ENCODE data around the gene LTK. TPM values are rescaled to one million over a fixed set of nuclear protein-coding genes. Genes with fewer than 3 reads are reported as not detected.

Gene LTK
- total and polyA plus RNA-seq, 2 of the 8 experiments (the other 6 are each of a cell fraction or from before 2014, with no cell fraction given): 0.05 to 0.19 TPM

DNA sequence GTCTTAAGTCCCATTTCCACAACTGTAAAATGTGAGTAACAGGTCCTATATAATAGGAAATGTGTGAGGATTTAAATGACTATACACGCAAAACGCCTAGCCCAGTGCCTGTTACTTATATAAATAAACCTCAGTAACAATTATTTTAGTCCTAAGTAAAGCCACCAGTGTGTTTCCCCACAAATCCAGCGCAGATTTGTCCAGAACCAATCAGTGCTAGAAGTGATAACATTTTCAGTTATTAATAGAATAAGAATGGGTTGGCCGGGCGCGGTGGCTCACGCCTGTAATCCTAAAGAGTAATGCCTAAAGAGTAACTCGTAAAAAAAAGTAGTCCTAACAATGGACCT lies 29.9 kb upstream of the LTK start (continued):
- TF ChIP-seq, protein P1, sequence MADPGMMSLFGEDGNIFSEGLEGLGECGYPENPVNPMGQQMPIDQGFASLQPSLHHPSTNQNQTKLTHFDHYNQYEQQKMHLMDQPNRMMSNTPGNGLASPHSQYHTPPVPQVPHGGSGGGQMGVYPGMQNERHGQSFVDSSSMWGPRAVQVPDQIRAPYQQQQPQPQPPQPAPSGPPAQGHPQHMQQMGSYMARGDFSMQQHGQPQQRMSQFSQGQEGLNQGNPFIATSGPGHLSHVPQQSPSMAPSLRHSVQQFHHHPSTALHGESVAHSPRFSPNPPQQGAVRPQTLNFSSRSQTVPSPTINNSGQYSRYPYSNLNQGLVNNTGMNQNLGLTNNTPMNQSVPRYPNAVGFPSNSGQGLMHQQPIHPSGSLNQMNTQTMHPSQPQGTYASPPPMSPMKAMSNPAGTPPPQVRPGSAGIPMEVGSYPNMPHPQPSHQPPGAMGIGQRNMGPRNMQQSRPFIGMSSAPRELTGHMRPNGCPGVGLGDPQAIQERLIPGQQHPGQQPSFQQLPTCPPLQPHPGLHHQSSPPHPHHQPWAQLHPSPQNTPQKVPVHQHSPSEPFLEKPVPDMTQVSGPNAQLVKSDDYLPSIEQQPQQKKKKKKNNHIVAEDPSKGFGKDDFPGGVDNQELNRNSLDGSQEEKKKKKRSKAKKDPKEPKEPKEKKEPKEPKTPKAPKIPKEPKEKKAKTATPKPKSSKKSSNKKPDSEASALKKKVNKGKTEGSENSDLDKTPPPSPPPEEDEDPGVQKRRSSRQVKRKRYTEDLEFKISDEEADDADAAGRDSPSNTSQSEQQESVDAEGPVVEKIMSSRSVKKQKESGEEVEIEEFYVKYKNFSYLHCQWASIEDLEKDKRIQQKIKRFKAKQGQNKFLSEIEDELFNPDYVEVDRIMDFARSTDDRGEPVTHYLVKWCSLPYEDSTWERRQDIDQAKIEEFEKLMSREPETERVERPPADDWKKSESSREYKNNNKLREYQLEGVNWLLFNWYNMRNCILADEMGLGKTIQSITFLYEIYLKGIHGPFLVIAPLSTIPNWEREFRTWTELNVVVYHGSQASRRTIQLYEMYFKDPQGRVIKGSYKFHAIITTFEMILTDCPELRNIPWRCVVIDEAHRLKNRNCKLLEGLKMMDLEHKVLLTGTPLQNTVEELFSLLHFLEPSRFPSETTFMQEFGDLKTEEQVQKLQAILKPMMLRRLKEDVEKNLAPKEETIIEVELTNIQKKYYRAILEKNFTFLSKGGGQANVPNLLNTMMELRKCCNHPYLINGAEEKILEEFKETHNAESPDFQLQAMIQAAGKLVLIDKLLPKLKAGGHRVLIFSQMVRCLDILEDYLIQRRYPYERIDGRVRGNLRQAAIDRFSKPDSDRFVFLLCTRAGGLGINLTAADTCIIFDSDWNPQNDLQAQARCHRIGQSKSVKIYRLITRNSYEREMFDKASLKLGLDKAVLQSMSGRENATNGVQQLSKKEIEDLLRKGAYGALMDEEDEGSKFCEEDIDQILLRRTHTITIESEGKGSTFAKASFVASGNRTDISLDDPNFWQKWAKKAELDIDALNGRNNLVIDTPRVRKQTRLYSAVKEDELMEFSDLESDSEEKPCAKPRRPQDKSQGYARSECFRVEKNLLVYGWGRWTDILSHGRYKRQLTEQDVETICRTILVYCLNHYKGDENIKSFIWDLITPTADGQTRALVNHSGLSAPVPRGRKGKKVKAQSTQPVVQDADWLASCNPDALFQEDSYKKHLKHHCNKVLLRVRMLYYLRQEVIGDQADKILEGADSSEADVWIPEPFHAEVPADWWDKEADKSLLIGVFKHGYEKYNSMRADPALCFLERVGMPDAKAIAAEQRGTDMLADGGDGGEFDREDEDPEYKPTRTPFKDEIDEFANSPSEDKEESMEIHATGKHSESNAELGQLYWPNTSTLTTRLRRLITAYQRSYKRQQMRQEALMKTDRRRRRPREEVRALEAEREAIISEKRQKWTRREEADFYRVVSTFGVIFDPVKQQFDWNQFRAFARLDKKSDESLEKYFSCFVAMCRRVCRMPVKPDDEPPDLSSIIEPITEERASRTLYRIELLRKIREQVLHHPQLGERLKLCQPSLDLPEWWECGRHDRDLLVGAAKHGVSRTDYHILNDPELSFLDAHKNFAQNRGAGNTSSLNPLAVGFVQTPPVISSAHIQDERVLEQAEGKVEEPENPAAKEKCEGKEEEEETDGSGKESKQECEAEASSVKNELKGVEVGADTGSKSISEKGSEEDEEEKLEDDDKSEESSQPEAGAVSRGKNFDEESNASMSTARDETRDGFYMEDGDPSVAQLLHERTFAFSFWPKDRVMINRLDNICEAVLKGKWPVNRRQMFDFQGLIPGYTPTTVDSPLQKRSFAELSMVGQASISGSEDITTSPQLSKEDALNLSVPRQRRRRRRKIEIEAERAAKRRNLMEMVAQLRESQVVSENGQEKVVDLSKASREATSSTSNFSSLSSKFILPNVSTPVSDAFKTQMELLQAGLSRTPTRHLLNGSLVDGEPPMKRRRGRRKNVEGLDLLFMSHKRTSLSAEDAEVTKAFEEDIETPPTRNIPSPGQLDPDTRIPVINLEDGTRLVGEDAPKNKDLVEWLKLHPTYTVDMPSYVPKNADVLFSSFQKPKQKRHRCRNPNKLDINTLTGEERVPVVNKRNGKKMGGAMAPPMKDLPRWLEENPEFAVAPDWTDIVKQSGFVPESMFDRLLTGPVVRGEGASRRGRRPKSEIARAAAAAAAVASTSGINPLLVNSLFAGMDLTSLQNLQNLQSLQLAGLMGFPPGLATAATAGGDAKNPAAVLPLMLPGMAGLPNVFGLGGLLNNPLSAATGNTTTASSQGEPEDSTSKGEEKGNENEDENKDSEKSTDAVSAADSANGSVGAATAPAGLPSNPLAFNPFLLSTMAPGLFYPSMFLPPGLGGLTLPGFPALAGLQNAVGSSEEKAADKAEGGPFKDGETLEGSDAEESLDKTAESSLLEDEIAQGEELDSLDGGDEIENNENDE (IDR thresholded peaks at IDR 0.05; ENCODE audit: insufficient replicate concordance, low read length): no peak
- no peak for TF ChIP-seq SRF (IDR thresholded peaks at IDR 0.05; ENCODE audit: low read depth, low read length)
- no peak for TF ChIP-seq JUN (IDR thresholded peaks at IDR 0.05; ENCODE audit: low read depth, low read length)
- no peak for TF ChIP-seq RAD21 (IDR thresholded peaks at IDR 0.05 in 1 of 2, conservative IDR thresholded peaks at IDR 0.05 in 1 of 2; ENCODE audit: low read depth in 2 of 2, low read length in 2 of 2)
- TF ChIP-seq, protein P2, sequence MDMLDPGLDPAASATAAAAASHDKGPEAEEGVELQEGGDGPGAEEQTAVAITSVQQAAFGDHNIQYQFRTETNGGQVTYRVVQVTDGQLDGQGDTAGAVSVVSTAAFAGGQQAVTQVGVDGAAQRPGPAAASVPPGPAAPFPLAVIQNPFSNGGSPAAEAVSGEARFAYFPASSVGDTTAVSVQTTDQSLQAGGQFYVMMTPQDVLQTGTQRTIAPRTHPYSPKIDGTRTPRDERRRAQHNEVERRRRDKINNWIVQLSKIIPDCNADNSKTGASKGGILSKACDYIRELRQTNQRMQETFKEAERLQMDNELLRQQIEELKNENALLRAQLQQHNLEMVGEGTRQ (IDR thresholded peaks at IDR 0.05; ENCODE audit: low read length): no peak

Measured in H1 (cell line).